T-cell (primary cell): ENCODE measurements around the gene SAMD5. TPM values are rescaled to one million over a fixed set of nuclear protein-coding genes. Genes with fewer than 3 reads are reported as not detected.

Source experiments
- ATAC-seq, 4 experiments: fragments of 200-7000 bp in 3 of 4; fragments of 150-1000 bp in 1 of 4; cut with Tn5 transposase; replicated peaks in 1 of 4; 1 replicate in 3 of 4; 2 replicates in 1 of 4; pipeline ENCODE4 v1.10.0; 2021; ENCODE audit warnings: moderate library complexity in 3 of 4, mild to moderate bottlenecking in 2 of 4, moderate number of reproducible peaks in 1 of 4
- CTCF ChIA-PET, 2 donors: fragments of 300-600 bp; sonication (Branson Sonifier 250); formaldehyde crosslinking; loops; one replicate each; lab custom pipeline; 2022; ENCODE audit warnings: antibody characterized with exemption in 2 of 2; lab: Charles Lee
- POLR2A ChIA-PET, 2 donors: fragments of 300-600 bp; sonication (Branson Sonifier 250); formaldehyde crosslinking; loops; one replicate each; lab custom pipeline; 2022; ENCODE audit warnings: antibody characterized with exemption in 2 of 2; lab: Charles Lee
- DNase-seq, 35 experiments: peaks; one replicate each; pipeline versions ENCODE4 v3.0.0 to v3.0.0-alpha.2; 2013 to 2023
- H3K27ac ChIP-seq: one replicate; pipeline ENCODE4 v1.5.1; 2013; ENCODE audit warnings: low read length
- H3K27me3 ChIP-seq, 2 experiments: replicated peaks in 1 of 2; 1 replicate in 1 of 2; 2 replicates in 1 of 2; pipeline versions ENCODE4 v1.6.1 to v1.7.0; 2013; ENCODE audit warnings: low read length in 1 of 2, mixed read lengths in 1 of 2; ENCODE audit not compliant: control insufficient read depth in 2 of 2, insufficient read depth in 2 of 2; ENCODE audit errors: extremely low read depth in 1 of 2
- H3K36me3 ChIP-seq, 2 donors: 1 replicate in 1 of 2; 2 replicates in 1 of 2; pipeline versions ENCODE4 v1.6.1 to v1.7.0; 2013; ENCODE audit warnings: low read length in 1 of 2; ENCODE audit not compliant: control insufficient read depth in 2 of 2, insufficient read depth in 1 of 2; ENCODE audit errors: extremely low read depth in 1 of 2
- H3K4me1 ChIP-seq, 2 experiments: 1 replicate in 1 of 2; 2 replicates in 1 of 2; pipeline versions ENCODE4 v1.6.1 to v1.7.0; 2013; ENCODE audit warnings: low read length in 2 of 2, mixed read lengths in 1 of 2; ENCODE audit not compliant: insufficient read depth in 2 of 2, control insufficient read depth in 1 of 2; ENCODE audit errors: extremely low read depth in 1 of 2
- H3K4me3 ChIP-seq, 2 donors: 1 replicate in 1 of 2; 2 replicates in 1 of 2; pipeline versions ENCODE4 v1.5.1 to v1.7.0; 2013; ENCODE audit warnings: mild to moderate bottlenecking in 2 of 2, low read length in 1 of 2, moderate library complexity in 1 of 2; ENCODE audit not compliant: control insufficient read depth in 1 of 2; ENCODE audit errors: extremely low read depth in 1 of 2
- H3K9me3 ChIP-seq: 2 replicates; pipeline ENCODE4 v1.7.0; 2013
- H3K27ac Mint-ChIP-seq, 2 donors: one replicate each; pipeline ENCODE4 v1.8.0; 2020 to 2021; ENCODE audit warnings: mild to moderate bottlenecking in 2 of 2, mixed read lengths in 2 of 2
- H3K27me3 Mint-ChIP-seq, 2 donors: one replicate each; pipeline ENCODE4 v1.8.0; 2021 to 2022; ENCODE audit warnings: mixed read lengths in 2 of 2
- H3K36me3 Mint-ChIP-seq: one replicate; pipeline ENCODE4 v1.8.0; 2021; ENCODE audit warnings: mixed read lengths
- H3K4me1 Mint-ChIP-seq, 3 donors: one replicate each; pipeline ENCODE4 v1.8.0; 2020 to 2022; ENCODE audit warnings: mixed read lengths in 3 of 3, mild to moderate bottlenecking in 1 of 3
- H3K4me3 Mint-ChIP-seq, 3 donors: one replicate each; pipeline ENCODE4 v1.8.0; 2020 to 2022; ENCODE audit warnings: mild to moderate bottlenecking in 3 of 3, mixed read lengths in 3 of 3, moderate library complexity in 3 of 3
- H3K9me3 Mint-ChIP-seq, 3 donors: one replicate each; pipeline ENCODE4 v1.8.0; 2020 to 2022; ENCODE audit warnings: mixed read lengths in 3 of 3
- WGBS: methylation state at CpG from one replicate; pipeline ENCODE4 v1.1.5; 2013; ENCODE audit warnings: missing lambda C conversion rate; ENCODE audit not compliant: insufficient coverage; 5-methylcytosine and 5-hydroxymethylcytosine counted together
- total RNA-seq, 35 experiments: library from RNA in 6 of 35; stranded (reverse) in 6 of 35; fragments of 120-200 nt in 1 of 35; gene quantifications; one replicate each; pipeline versions ENCODE4 v1.2.1 to v1.2.4 and lab custom pipeline; 2013 to 2026

Gene SAMD5
- total RNA-seq, 5 donors from 2014 or later (not counting 1 experiment from before 2014, with no cell fraction given), result not detected

GRCh38 chr6:147547369-147547902, 38.9 kb downstream of the SAMD5 start:
- Histone ChIP-seq H3K4me1 (no peaks in the 10 kb centered on the region), H3K4me3 (no peak overlapping the region), H3K27ac (no peak overlapping the region), H3K9me3 (no peaks in the 10 kb centered on the region), H3K27me3 (peaks cover 0 to 4% of the 10 kb centered on the region in 2 experiments), H3K36me3 (no peaks in the 10 kb centered on the region)
- ChIA-PET POLR2A (no interaction called here), CTCF (no interaction called here)
- Mint-ChIP-seq H3K4me3 (no peak overlapping the region), H3K27me3 (no peaks in the 10 kb centered on the region), H3K36me3 (no peaks in the 10 kb centered on the region), H3K9me3 (no peaks in the 10 kb centered on the region), H3K27ac (no peak overlapping the region), H3K4me1 (no peaks in the 10 kb centered on the region)
- ATAC-seq (no peak), DNase-seq (no peak)
- WGBS, result no CpG with 5 or more reads among the region's 10 CpGs

- no peak for ATAC-seq
- POLR2A ChIA-PET, result no interaction called here
These were observed 40.5 kb downstream of the SAMD5 start for GRCh38 chr6:147548921-147549475.

GRCh38 chr6:147549531-147549930, 41.0 kb downstream of the SAMD5 start:
- Mint-ChIP-seq H3K9me3 (no peaks in the 10 kb centered on the region), H3K36me3 (no peaks in the 10 kb centered on the region), H3K4me1 (no peaks in the 10 kb centered on the region), H3K4me3 (no peak overlapping the region), H3K27me3 (no peaks in the 10 kb centered on the region), H3K27ac (no peak overlapping the region)
- Histone ChIP-seq H3K4me1 (no peaks in the 10 kb centered on the region), H3K27me3 (peaks cover 0 to 4% of the 10 kb centered on the region in 2 experiments), H3K27ac (no peak overlapping the region), H3K4me3 (no peak overlapping the region), H3K36me3 (no peaks in the 10 kb centered on the region), H3K9me3 (no peaks in the 10 kb centered on the region)
- WGBS, result 94% methylated on average over 3 of the region's 4 CpGs
- ChIA-PET POLR2A (no interaction called here), CTCF (no interaction called here)
- ATAC-seq (no peak), DNase-seq (no peak)

More at GRCh38 chr6:147548921-147549475, 40.5 kb downstream of the SAMD5 start:
- Histone ChIP-seq H3K27me3 (peaks cover 0 to 4% of the 10 kb centered on the region in 2 experiments), H3K4me3 (no peak overlapping the region), H3K36me3 (no peaks in the 10 kb centered on the region), H3K4me1 (no peaks in the 10 kb centered on the region), H3K9me3 (no peaks in the 10 kb centered on the region), H3K27ac (no peak overlapping the region)
- no peaks in the 10 kb centered on the region for H3K27me3 Mint-ChIP-seq
- WGBS, result 88% methylated on average over 3 of the region's 3 CpGs
- no peak overlapping the region for H3K27ac Mint-ChIP-seq
- H3K4me1 Mint-ChIP-seq, result no peaks in the 10 kb centered on the region
- no peaks in the 10 kb centered on the region for H3K9me3 Mint-ChIP-seq
- CTCF ChIA-PET, result no interaction called here
- DNase-seq, result no peak
- no peaks in the 10 kb centered on the region for H3K36me3 Mint-ChIP-seq
- no peak overlapping the region for H3K4me3 Mint-ChIP-seq

GRCh38 chr6:147551976-147552375, 43.5 kb downstream of the SAMD5 start:
- no peaks in the 10 kb centered on the region for H3K9me3 Mint-ChIP-seq
- no peak overlapping the region for H3K27ac ChIP-seq
- H3K4me1 Mint-ChIP-seq, result no peaks in the 10 kb centered on the region
- no peaks in the 10 kb centered on the region for H3K4me1 ChIP-seq
- no peaks in the 10 kb centered on the region for H3K36me3 Mint-ChIP-seq
- H3K4me3 Mint-ChIP-seq, result no peak overlapping the region
- H3K36me3 ChIP-seq, result no peaks in the 10 kb centered on the region
- DNase-seq (no peak), ATAC-seq (no peak)
- ChIA-PET POLR2A (no interaction called here), CTCF (no interaction called here)
- H3K27me3 Mint-ChIP-seq, result no peaks in the 10 kb centered on the region
- WGBS, result 86% methylated on average over 1 of the region's 1 CpG
- H3K9me3 ChIP-seq, result no peaks in the 10 kb centered on the region
- H3K27ac Mint-ChIP-seq, result no peak overlapping the region
- H3K27me3 ChIP-seq, result peaks cover 0 to 4% of the 10 kb centered on the region in 2 experiments
- no peak overlapping the region for H3K4me3 ChIP-seq

- Mint-ChIP-seq H3K27ac (no peak overlapping the region), H3K4me1 (no peaks in the 10 kb centered on the region), H3K4me3 (no peak overlapping the region), H3K36me3 (no peaks in the 10 kb centered on the region), H3K9me3 (no peaks in the 10 kb centered on the region), H3K27me3 (no peaks in the 10 kb centered on the region)
- H3K9me3 ChIP-seq, result no peaks in the 10 kb centered on the region
- 100% methylated on average over 1 of the region's 1 CpG for WGBS
- H3K4me1 ChIP-seq, result no peaks in the 10 kb centered on the region
- no peak overlapping the region for H3K4me3 ChIP-seq
- ATAC-seq, result no peak
- POLR2A ChIA-PET, result no interaction called here
- no peak overlapping the region for H3K27ac ChIP-seq
- no peaks in the 10 kb centered on the region for H3K36me3 ChIP-seq
- H3K27me3 ChIP-seq, result peaks cover 0 to 2% of the 10 kb centered on the region in 2 experiments
- no peak for DNase-seq
- CTCF ChIA-PET, result interaction anchor here in 1 of 2 donors (0.6 kb wide), 1 partner anchor 158 kb away, joined by 6 read pairs; no protein-coding TSS in a partner anchor
These were observed 44.6 kb downstream of the SAMD5 start for GRCh38 chr6:147553099-147553498.

- Mint-ChIP-seq H3K36me3 (no peaks in the 10 kb centered on the region), H3K27me3 (no peaks in the 10 kb centered on the region), H3K4me1 (no peaks in the 10 kb centered on the region), H3K9me3 (no peaks in the 10 kb centered on the region), H3K27ac (no peak overlapping the region), H3K4me3 (no peak overlapping the region)
- ATAC-seq (no peak), DNase-seq (no peak)
- Histone ChIP-seq H3K36me3 (no peaks in the 10 kb centered on the region), H3K9me3 (no peaks in the 10 kb centered on the region), H3K4me1 (no peaks in the 10 kb centered on the region), H3K27me3 (no peaks in the 10 kb centered on the region), H3K27ac (no peak overlapping the region), H3K4me3 (no peak overlapping the region)
- ChIA-PET CTCF (no interaction called here), POLR2A (no interaction called here)
- WGBS, result 94% methylated on average over 4 of the region's 4 CpGs
These were observed 45.8 kb downstream of the SAMD5 start for GRCh38 chr6:147554281-147554680.
